Heart left ventricle (tissue), 13 donors: ENCODE results near the gene HLA-DMA.

Experiments used
- POLR2A ChIP-seq, 2 donors: fragments of 450-650 bp; IDR thresholded peaks; one replicate each; pipeline ENCODE4 v1.6.1; 2017; ENCODE audit warnings: antibody characterized with exemption in 2 of 2, mild to moderate bottlenecking in 2 of 2, moderate library complexity in 2 of 2
- TF ChIP-seq, protein P1 (sequence below), 12 donors: fragments of 200-600 bp; sonication (generic) in 4 of 12; IDR thresholded peaks; one replicate each; pipeline versions ENCODE4 v1.5.0 to v1.8.0; 2018 to 2022; ENCODE audit warnings: antibody characterized with exemption in 12 of 12, mild to moderate bottlenecking in 5 of 12
- donor health status: ischemic (EF 13 %, LVEDD 7.1; RV severe dilation, severe dysfunction).
- donor health status: DM: no; HTN: yes; CAD: no.
- donor health status: DM: no; HTN: no; CAD: no.
- donor health status: ischemic (EF 25% LVEDD 6.9; RV normal size, moderate dysfunction).
- donor health status: ischemic (EF 25% LVEDD 5.7; RV mildly dilated, moderate dysfunction).
- donor health status: ischemic (EF 35%, LVEDD 5.7; RV mildly dilated, moderate dysfunction).
- donor health status: nonischemic (EF 11% LVEDD 7.7; RV severe dilation, severe dysfunction).
- donor health status: DM: yes; HTN: yes; CAD: no.
- donor health status: PGD.
- donor health status: ischemic (EF 29% LVEDD 5.4; RV normal size, mild dysfunction).
- donor health status: nonischemic (EF 23%, LVEDD 6.1; RV moderate dilation, normal function).

DNA sequence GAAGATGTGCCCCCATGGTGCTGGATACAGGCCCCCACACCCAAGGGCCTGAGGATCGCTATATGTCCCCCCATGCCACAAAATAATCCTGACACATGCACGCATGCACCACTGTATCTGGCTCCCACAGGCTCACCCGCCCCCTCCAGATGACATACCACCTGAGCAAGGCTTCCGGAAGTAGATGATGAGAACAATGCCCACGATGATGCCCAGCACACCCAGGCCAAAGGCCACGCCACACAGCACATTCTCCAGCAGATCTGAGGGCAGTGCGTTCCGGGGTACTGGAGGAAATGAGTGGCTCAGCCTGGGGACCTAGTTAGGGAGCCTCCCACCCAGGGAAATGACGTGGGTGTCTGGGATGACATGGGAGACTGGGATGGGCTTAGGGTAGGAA lies 3.8 kb downstream of the HLA-DMA start:
- TF ChIP-seq, protein P1, sequence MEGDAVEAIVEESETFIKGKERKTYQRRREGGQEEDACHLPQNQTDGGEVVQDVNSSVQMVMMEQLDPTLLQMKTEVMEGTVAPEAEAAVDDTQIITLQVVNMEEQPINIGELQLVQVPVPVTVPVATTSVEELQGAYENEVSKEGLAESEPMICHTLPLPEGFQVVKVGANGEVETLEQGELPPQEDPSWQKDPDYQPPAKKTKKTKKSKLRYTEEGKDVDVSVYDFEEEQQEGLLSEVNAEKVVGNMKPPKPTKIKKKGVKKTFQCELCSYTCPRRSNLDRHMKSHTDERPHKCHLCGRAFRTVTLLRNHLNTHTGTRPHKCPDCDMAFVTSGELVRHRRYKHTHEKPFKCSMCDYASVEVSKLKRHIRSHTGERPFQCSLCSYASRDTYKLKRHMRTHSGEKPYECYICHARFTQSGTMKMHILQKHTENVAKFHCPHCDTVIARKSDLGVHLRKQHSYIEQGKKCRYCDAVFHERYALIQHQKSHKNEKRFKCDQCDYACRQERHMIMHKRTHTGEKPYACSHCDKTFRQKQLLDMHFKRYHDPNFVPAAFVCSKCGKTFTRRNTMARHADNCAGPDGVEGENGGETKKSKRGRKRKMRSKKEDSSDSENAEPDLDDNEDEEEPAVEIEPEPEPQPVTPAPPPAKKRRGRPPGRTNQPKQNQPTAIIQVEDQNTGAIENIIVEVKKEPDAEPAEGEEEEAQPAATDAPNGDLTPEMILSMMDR (IDR thresholded peaks at IDR 0.05) = no peak
- TF ChIP-seq POLR2A (IDR thresholded peaks at IDR 0.05) = no peak
